Measurements from ENCODE around the gene TTLL7.
A peak's percentile ranks its signal among the peaks of the same experiment; 100 is the strongest.
"Not testable (repeated sequence)": the region's sequence is repeated elsewhere in the genome, so short reads cannot be mapped to it uniquely, and the experiment has no call there.

TTLL7 gene

GRCh38 chr1:83927701-83928100 lies 71.2 kb downstream of the TTLL7 start:
- DNase-seq = no peak

- no peak for DNase-seq
Measured at GRCh38 chr1:83927061-83927460, 71.9 kb downstream of the TTLL7 start.

- DNase-seq = no peak
Measured at GRCh38 chr1:83923553-83923952, 75.4 kb downstream of the TTLL7 start.

DNA sequence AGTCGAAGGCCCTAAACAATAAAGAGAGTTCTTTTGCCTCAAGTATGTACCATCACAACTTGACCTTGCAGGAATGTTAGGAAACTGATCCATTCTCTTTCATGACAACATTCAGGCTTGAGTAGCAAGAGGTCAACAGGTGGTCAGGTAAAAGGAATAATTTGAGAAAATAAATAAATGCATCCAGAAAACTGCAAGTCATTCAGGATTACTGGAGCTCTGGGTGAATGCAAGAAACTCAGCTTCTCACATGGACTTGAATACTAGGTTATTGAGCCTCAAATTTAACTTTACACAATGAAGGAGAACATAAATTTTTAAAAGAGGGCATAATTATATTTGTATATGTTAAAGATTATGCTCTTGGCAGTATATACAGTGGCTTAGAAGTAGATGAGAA lies 76.5 kb downstream of the TTLL7 start:
- no peak for DNase-seq

DNA sequence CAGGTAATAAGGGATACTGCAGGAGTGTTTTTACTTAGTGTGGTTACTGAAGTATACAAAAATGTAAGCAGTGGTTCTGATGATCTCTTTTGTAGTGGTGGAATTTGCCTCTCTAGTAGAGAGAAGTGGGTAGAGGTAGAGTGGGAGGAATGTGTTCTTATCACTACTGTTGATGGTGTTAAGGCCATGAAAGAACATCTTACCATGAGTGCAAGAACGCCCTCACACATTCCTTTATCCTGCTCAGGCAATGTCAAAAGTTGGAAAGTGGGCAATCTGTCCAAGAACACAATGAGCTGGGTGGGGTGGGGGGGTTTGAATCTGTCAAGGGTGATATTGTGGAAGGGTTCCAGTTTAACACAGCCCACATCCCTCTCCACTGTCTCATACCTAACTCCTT lies 78.6 kb downstream of the TTLL7 start:
- DNase-seq = no peak

- DNase-seq = no peak
Measured at GRCh38 chr1:83919872-83920271, 79.1 kb downstream of the TTLL7 start.

DNA sequence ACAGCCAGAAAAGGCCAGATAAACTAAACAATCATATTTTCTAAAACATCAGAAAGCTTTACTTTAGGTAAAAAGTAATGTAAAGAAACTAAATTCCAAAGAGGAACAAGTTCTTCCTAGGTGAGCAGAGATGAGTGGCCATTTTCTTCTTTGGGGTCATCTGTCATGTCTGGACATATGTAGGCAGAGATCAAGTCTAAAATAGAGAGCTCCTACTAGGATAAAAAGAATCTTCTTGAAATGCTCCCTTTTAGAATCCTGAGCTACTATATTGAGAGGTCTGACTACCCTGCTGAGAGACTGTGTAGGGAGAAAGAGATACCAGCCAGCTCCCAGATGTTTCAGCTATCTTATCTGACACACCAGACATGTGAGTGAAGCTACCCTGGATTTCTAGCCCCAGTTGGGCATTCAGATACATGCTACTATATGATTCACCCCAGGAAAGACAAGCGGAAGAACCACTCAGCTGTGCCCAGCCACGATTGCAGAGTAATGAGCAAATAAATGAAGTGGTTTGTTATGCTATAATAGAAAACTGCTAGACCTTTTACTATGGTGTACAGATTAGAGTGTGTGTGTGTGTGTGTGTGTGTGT lies 80.1 kb downstream of the TTLL7 start:
- DNase-seq = no peak

GRCh38 chr1:83917959-83918358 lies 81.0 kb downstream of the TTLL7 start:
- no peak for DNase-seq

- not testable (repeated sequence) for DNase-seq
Measured at GRCh38 chr1:83916094-83916493, 82.8 kb downstream of the TTLL7 start.

GRCh38 chr1:83912876-83913275 lies 86.1 kb downstream of the TTLL7 start:
- DNase-seq = no peak

- DNase-seq = no peak
Measured at GRCh38 chr1:83910461-83910860, 88.5 kb downstream of the TTLL7 start.

GRCh38 chr1:83909687-83910086 lies 89.2 kb downstream of the TTLL7 start:
- DNase-seq = no peak

DNA sequence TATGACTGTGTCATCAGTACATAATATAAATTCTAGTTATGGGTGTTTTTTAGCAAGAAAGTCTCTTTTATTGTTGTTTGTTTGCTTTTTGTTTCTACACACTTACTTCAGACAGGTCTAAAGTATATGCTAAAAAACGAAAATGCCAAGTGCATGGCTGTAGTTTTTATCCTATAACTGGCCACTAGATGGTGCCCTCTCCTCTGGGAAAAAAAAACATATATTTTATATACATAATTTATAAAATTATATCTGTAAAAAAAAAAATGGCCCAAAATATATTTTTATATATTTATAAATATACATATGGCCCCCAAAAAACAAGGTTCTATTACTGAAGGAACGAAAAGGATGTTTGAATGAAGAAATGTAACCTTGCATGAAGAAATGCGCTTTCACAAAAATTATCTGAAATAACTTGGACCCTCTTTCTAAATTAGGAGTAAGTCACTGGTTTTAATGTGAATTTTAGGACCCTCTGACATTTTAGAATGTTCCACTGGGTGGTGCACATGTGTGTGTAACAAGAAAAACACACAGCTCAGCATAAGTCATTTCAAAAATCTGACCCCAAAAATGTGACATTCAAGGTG lies 93.5 kb downstream of the TTLL7 start:
- DNase-seq = peak; percentile 24

- DNase-seq = no peak
Measured at GRCh38 chr1:83901547-83902155, 97.3 kb downstream of the TTLL7 start.

- DNase-seq = no peak
Measured at GRCh38 chr1:83900524-83900923, 98.4 kb downstream of the TTLL7 start.

GRCh38 chr1:83897516-83897915 lies 101.4 kb downstream of the TTLL7 start:
- DNase-seq = no peak

DNA sequence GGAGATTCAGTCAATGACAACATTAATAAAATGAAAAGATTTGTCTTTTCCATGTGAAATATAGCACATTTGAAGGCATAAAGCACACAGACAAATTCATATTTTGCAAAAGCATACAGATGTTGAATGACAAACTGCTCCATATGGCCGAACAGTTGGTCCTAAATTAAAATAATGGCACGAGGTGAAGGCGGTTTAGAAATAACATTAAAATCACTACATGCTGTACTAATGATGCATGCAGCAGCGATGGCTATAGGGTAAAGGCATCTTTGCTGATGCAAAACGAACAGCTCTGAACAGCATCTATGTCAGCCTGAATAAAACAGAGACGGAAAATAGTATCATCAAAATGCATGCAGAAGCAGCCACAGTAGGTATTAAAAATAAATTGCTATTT lies 102.6 kb downstream of the TTLL7 start:
- no peak for DNase-seq

- no peak for DNase-seq
Measured at GRCh38 chr1:83889707-83890106, 109.2 kb downstream of the TTLL7 start.

- DNase-seq = no peak
Measured at GRCh38 chr1:83887483-83887882, 111.4 kb downstream of the TTLL7 start.

GRCh38 chr1:83883979-83884378 lies 115.0 kb downstream of the TTLL7 start:
- no peak for DNase-seq

DNA sequence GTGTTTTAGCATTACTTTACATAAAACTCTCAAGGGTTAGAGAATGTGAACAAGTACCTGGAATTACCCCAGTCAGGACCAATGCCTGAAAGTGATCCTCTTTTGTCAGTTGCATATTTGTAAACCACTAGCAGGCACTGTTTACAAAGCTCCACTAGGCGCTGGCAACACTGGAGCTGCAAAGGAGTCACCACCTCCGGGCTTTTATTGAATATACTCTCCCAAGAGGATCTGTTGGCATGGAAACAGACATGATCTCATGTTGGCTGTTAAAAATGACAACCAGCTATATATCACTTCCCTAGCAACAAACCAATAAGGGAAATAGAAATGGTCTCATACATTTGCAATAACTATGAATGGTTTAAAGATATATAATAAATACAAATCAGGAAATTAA lies 116.0 kb downstream of the TTLL7 start:
- no peak for DNase-seq

- no peak for DNase-seq
Measured at GRCh38 chr1:83872515-83872914, 126.4 kb downstream of the TTLL7 start.

GRCh38 chr1:83864991-83865390 lies 133.9 kb downstream of the TTLL7 start:
- DNase-seq = no peak

DNA sequence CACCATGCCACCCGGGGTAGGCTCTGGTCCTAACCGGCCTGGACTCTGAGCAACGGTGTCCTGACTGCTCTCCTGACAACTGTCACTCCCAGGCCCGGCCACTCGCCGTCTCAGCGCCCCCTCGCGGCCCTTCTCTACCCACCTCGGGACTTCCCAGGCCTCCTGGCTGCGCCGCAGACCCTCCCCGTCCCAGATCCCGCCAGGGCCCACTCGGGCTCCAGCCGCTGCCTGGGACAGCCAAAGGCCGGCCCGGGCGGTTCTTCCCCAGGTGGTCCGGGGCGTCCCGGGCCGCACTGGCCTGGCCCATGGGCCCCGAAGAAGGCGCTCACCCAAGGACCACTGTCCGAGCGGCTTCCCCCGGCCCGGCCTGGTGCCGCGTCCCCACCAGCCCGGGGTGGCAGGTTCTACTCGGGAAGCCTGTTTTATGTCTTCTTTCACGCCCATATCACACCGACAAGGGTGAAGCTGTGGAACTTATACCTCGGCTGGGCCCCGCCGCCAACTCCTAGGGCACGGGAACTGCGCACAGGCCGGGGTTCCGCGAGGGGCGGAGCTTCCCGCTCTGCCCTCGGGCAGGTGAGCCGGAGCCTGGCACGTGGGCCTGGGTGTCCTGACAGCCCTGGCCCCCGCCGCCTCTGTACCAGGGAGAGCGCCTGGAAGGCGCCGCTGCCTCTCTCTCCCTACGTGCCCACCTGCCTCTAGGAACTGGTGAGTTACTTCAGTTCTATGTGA lies 138.3 kb downstream of the TTLL7 start:
- peak; percentile 62 for DNase-seq
